ENCODE data around the gene TBL1Y.
"Not testable (repeated sequence)": the region's sequence is repeated elsewhere in the genome, so short reads cannot be mapped to it uniquely, and the experiment has no call there.

The TBL1Y gene

DNA sequence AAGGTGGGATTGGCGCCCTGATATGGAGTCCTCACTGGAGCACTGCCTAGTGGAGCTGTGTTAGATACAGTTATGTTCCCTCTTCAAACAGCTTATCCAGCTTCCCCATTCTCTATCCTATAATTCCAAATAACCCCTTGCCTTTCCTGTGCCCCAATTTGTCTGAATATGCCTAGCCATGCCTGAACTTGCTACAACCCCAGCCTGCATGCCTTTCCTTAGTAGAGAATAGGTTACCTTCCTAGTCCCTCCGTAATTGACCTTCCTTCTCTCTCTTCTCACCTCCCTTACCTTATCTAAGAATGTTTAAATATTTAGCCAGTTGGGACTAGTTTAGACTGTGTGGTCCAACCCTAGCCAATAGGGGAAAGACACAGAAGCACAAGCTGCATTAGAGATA, 102.6 kb downstream of the TBL1Y start:
- Histone ChIP-seq H3K4me3 (ENCODE audit: insufficient read length, low read depth) (no peak overlapping the region), H3K4me1 (ENCODE audit: insufficient read depth, insufficient read length) (no peaks in the 10 kb centered on the region), H3K36me3 (ENCODE audit: insufficient read depth, insufficient read length, low read length) (no peaks in the 10 kb centered on the region), H3K9ac (ENCODE audit: insufficient read length, low read depth) (no peak overlapping the region), H3K27me3 (ENCODE audit: insufficient read depth, insufficient read length) (no peaks in the 10 kb centered on the region), H3K9me3 (ENCODE audit: insufficient read depth, low read length) (no peaks in the 10 kb centered on the region)
- no peak for DNase-seq (ENCODE audit: low read depth, low spot score)
- no peak for TF ChIP-seq ZNF274 (IDR thresholded peaks at IDR 0.05; ENCODE audit: low read depth, low read length)
- TF ChIP-seq SUZ12 (IDR thresholded peaks at IDR 0.05; ENCODE audit: extremely low read depth, insufficient read depth, insufficient read length) = no peak
- no peak for TF ChIP-seq YY1 (IDR thresholded peaks at IDR 0.05; ENCODE audit: insufficient read depth, insufficient read length)

GRCh38 chrY:7016521-7016920, 106.0 kb downstream of the TBL1Y start:
- H3K9me3 ChIP-seq (ENCODE audit: insufficient read depth, low read length) = no peaks in the 10 kb centered on the region
- DNase-seq (ENCODE audit: low read depth, low spot score) = no peak
- no peaks in the 10 kb centered on the region for H3K4me1 ChIP-seq (ENCODE audit: insufficient read depth, insufficient read length)
- H3K9ac ChIP-seq (ENCODE audit: insufficient read length, low read depth) = no peak overlapping the region
- H3K4me3 ChIP-seq (ENCODE audit: insufficient read length, low read depth) = no peak overlapping the region
- H3K36me3 ChIP-seq (ENCODE audit: insufficient read depth, insufficient read length, low read length) = no peaks in the 10 kb centered on the region
- TF ChIP-seq YY1 (IDR thresholded peaks at IDR 0.05; ENCODE audit: insufficient read depth, insufficient read length) (no peak), ZNF274 (IDR thresholded peaks at IDR 0.05; ENCODE audit: low read depth, low read length) (no peak), SUZ12 (IDR thresholded peaks at IDR 0.05; ENCODE audit: extremely low read depth, insufficient read depth, insufficient read length) (no peak)
- no peaks in the 10 kb centered on the region for H3K27me3 ChIP-seq (ENCODE audit: insufficient read depth, insufficient read length)

- H3K36me3 ChIP-seq (ENCODE audit: insufficient read depth, insufficient read length, low read length) = no peaks in the 10 kb centered on the region
- no peaks in the 10 kb centered on the region for H3K27me3 ChIP-seq (ENCODE audit: insufficient read depth, insufficient read length)
- no peaks in the 10 kb centered on the region for H3K9me3 ChIP-seq (ENCODE audit: insufficient read depth, low read length)
- no peak overlapping the region for H3K4me3 ChIP-seq (ENCODE audit: insufficient read length, low read depth)
- H3K9ac ChIP-seq (ENCODE audit: insufficient read length, low read depth) = no peak overlapping the region
- no peak for DNase-seq (ENCODE audit: low read depth, low spot score)
- H3K4me1 ChIP-seq (ENCODE audit: insufficient read depth, insufficient read length) = no peaks in the 10 kb centered on the region
- TF ChIP-seq ZNF274 (IDR thresholded peaks at IDR 0.05; ENCODE audit: low read depth, low read length) (no peak), SUZ12 (IDR thresholded peaks at IDR 0.05; ENCODE audit: extremely low read depth, insufficient read depth, insufficient read length) (no peak), YY1 (IDR thresholded peaks at IDR 0.05; ENCODE audit: insufficient read depth, insufficient read length) (no peak)
Measured at GRCh38 chrY:7017244-7018080, 107.0 kb downstream of the TBL1Y start.

- Histone ChIP-seq H3K36me3 (ENCODE audit: insufficient read depth, insufficient read length, low read length) (no peaks in the 10 kb centered on the region), H3K9me3 (ENCODE audit: insufficient read depth, low read length) (no peaks in the 10 kb centered on the region), H3K4me1 (ENCODE audit: insufficient read depth, insufficient read length) (no peaks in the 10 kb centered on the region), H3K9ac (ENCODE audit: insufficient read length, low read depth) (no peak overlapping the region), H3K4me3 (ENCODE audit: insufficient read length, low read depth) (no peak overlapping the region), H3K27me3 (ENCODE audit: insufficient read depth, insufficient read length) (no peaks in the 10 kb centered on the region)
- no peak for DNase-seq (ENCODE audit: low read depth, low spot score)
- TF ChIP-seq YY1 (IDR thresholded peaks at IDR 0.05; ENCODE audit: insufficient read depth, insufficient read length) (no peak), SUZ12 (IDR thresholded peaks at IDR 0.05; ENCODE audit: extremely low read depth, insufficient read depth, insufficient read length) (no peak), ZNF274 (IDR thresholded peaks at IDR 0.05; ENCODE audit: low read depth, low read length) (no peak)
Measured at GRCh38 chrY:7039037-7039436, 128.5 kb downstream of the TBL1Y start.

- Histone ChIP-seq H3K27me3 (ENCODE audit: insufficient read depth, insufficient read length) (no peaks in the 10 kb centered on the region), H3K4me3 (ENCODE audit: insufficient read length, low read depth) (no peak overlapping the region), H3K36me3 (ENCODE audit: insufficient read depth, insufficient read length, low read length) (no peaks in the 10 kb centered on the region), H3K4me1 (ENCODE audit: insufficient read depth, insufficient read length) (no peaks in the 10 kb centered on the region), H3K9ac (ENCODE audit: insufficient read length, low read depth) (no peak overlapping the region), H3K9me3 (ENCODE audit: insufficient read depth, low read length) (no peaks in the 10 kb centered on the region)
- TF ChIP-seq SUZ12 (IDR thresholded peaks at IDR 0.05; ENCODE audit: extremely low read depth, insufficient read depth, insufficient read length) = no peak
- TF ChIP-seq ZNF274 (IDR thresholded peaks at IDR 0.05; ENCODE audit: low read depth, low read length) = no peak
- no peak for TF ChIP-seq YY1 (IDR thresholded peaks at IDR 0.05; ENCODE audit: insufficient read depth, insufficient read length)
- no peak for DNase-seq (ENCODE audit: low read depth, low spot score)
Measured at GRCh38 chrY:7040662-7041061, 130.2 kb downstream of the TBL1Y start.

GRCh38 chrY:7041983-7042382, 131.5 kb downstream of the TBL1Y start:
- Histone ChIP-seq H3K4me1 (ENCODE audit: insufficient read depth, insufficient read length) (no peaks in the 10 kb centered on the region), H3K9me3 (ENCODE audit: insufficient read depth, low read length) (no peaks in the 10 kb centered on the region), H3K9ac (ENCODE audit: insufficient read length, low read depth) (no peak overlapping the region), H3K4me3 (ENCODE audit: insufficient read length, low read depth) (no peak overlapping the region), H3K36me3 (ENCODE audit: insufficient read depth, insufficient read length, low read length) (no peaks in the 10 kb centered on the region), H3K27me3 (ENCODE audit: insufficient read depth, insufficient read length) (no peaks in the 10 kb centered on the region)
- DNase-seq (ENCODE audit: low read depth, low spot score) = no peak
- no peak for TF ChIP-seq ZNF274 (IDR thresholded peaks at IDR 0.05; ENCODE audit: low read depth, low read length)
- TF ChIP-seq SUZ12 (IDR thresholded peaks at IDR 0.05; ENCODE audit: extremely low read depth, insufficient read depth, insufficient read length) = no peak
- TF ChIP-seq YY1 (IDR thresholded peaks at IDR 0.05; ENCODE audit: insufficient read depth, insufficient read length) = no peak

GRCh38 chrY:7052461-7052860, 142.0 kb downstream of the TBL1Y start:
- not testable (repeated sequence) for H3K36me3 ChIP-seq (ENCODE audit: insufficient read depth, insufficient read length, low read length); H3K4me1 ChIP-seq (ENCODE audit: insufficient read depth, insufficient read length); H3K9me3 ChIP-seq (ENCODE audit: insufficient read depth, low read length); H3K9ac ChIP-seq (ENCODE audit: insufficient read length, low read depth); DNase-seq (ENCODE audit: low read depth, low spot score); H3K4me3 ChIP-seq (ENCODE audit: insufficient read length, low read depth); H3K27me3 ChIP-seq (ENCODE audit: insufficient read depth, insufficient read length)

All from NT2/D1 (cell line).